ENCODE results near the gene KLF2. TPM values are rescaled to one million over a fixed set of nuclear protein-coding genes. Genes with fewer than 3 reads are reported as not detected.

KLF2 gene
- total and polyA plus RNA-seq, 9 donors, result 48.3 to 399 (median 96.4) TPM

GRCh38 chr19:16319481-16319880, 5.1 kb upstream of the KLF2 start:
- DNase-seq, result no peak
- Histone ChIP-seq H3K9me3 (no peaks in the 10 kb centered on the region), H3K27me3 (no peaks in the 10 kb centered on the region), H3K36me3 (no peaks in the 10 kb centered on the region), H3K4me1 (ENCODE audit: insufficient read depth) (peaks cover 17% of the 10 kb centered on the region), H3K27ac (no peak overlapping the region), H3K4me3 (no peak overlapping the region)
- intact Hi-C loops (cut with DNase I), result no loop called here
- TF ChIP-seq EP300 (IDR thresholded peaks at IDR 0.05) (no peak), POLR2A (IDR thresholded peaks at IDR 0.05) (no peak), CTCF (IDR thresholded peaks at IDR 0.05) (no peak)
- WGBS, 3 donors, result 65 to 82% (median 78%) methylated on average over 7 of the region's 7 CpGs

DNA sequence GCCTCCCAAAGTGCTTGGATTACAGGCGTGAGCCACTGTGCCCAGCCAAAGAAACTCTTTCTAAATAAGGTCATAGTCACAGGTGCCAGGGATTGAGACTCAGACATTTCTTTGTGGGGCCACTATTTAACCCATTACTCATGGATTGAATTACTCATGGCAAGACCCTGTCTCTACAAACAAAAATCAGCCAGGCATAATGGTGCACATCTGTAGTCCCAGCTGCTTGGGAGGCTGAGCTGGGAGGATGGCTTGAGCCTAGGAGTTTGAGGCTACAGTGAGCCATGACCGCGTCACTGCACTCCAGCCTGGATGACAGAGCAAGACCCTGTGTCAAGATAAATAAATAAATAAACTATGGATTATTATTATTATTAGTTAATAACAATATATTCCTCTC, 3.6 kb upstream of the KLF2 start:
- no peaks in the 10 kb centered on the region for H3K36me3 ChIP-seq
- intact Hi-C loops (cut with DNase I), result loop anchor here in 1 of 4 donors (10.0 kb wide), 1 partner anchor 76 kb away; no protein-coding TSS in a partner anchor

GRCh38 chr19:16325161-16325527, 518 bp downstream of the KLF2 start:
- H3K4me3 ChIP-seq, result peak overlapping the region; percentile 70
- H3K36me3 ChIP-seq, result no peaks in the 10 kb centered on the region
- WGBS, 3 donors, result 0 to 2% (median 0%) methylated on average over 15 to 52 of the region's 52 CpGs
- H3K27me3 ChIP-seq, result no peaks in the 10 kb centered on the region
- peak overlapping the region; percentile 88 to 89 for H3K27ac ChIP-seq
- H3K9me3 ChIP-seq, result no peaks in the 10 kb centered on the region
- peaks cover 11% of the 10 kb centered on the region for H3K4me1 ChIP-seq (ENCODE audit: insufficient read depth)
- DNase-seq, result peak in 3 of 5 donors; percentile 42 to 72 (median 68)
- TF ChIP-seq EP300 (IDR thresholded peaks at IDR 0.05) (no peak), CTCF (IDR thresholded peaks at IDR 0.05) (peak in 2 of 3 donors; percentile 7 to 20), POLR2A (IDR thresholded peaks at IDR 0.05) (no peak)
- intact Hi-C loops (cut with DNase I), result loop anchor here in 3 of 4 donors (2.0 to 10.0 kb wide), 7 partner anchors 33 to 80 kb away; no protein-coding TSS in a partner anchor

More for the DNA sequence above, 3.6 kb upstream of the KLF2 start:
- Histone ChIP-seq H3K27me3 (no peaks in the 10 kb centered on the region), H3K9me3 (no peaks in the 10 kb centered on the region), H3K4me1 (ENCODE audit: insufficient read depth) (peaks cover 12% of the 10 kb centered on the region), H3K27ac (no peak overlapping the region), H3K4me3 (no peak overlapping the region)
- TF ChIP-seq EP300 (IDR thresholded peaks at IDR 0.05) (no peak), POLR2A (IDR thresholded peaks at IDR 0.05) (no peak), CTCF (IDR thresholded peaks at IDR 0.05) (no peak)
- WGBS, 3 donors, result 94 to 98% (median 94%) methylated on average over 3 of the region's 3 CpGs
- DNase-seq, result no peak

- H3K9me3 ChIP-seq, result no peaks in the 10 kb centered on the region
- peak overlapping the region; percentile 70 for H3K4me3 ChIP-seq
- no peak for TF ChIP-seq POLR2A (IDR thresholded peaks at IDR 0.05)
- no peak for TF ChIP-seq EP300 (IDR thresholded peaks at IDR 0.05)
- TF ChIP-seq CTCF (IDR thresholded peaks at IDR 0.05), result no peak
- peak overlapping the region; percentile 88 to 89 for H3K27ac ChIP-seq
- 2 to 6% (median 2%) methylated on average over 39 to 82 of the region's 82 CpGs for WGBS, 3 donors
- H3K27me3 ChIP-seq, result no peaks in the 10 kb centered on the region
- peaks cover 11% of the 10 kb centered on the region for H3K4me1 ChIP-seq (ENCODE audit: insufficient read depth)
- peak; percentile 53 to 79 (median 74) for DNase-seq
- intact Hi-C loops (cut with DNase I), result loop anchor here in 3 of 4 donors (2.0 to 10.0 kb wide), 7 partner anchors 34 to 81 kb away; no protein-coding TSS in a partner anchor
- H3K36me3 ChIP-seq, result no peaks in the 10 kb centered on the region
Observed at GRCh38 chr19:16325641-16326400, 1.2 kb downstream of the KLF2 start.
